Karpas-422 (cell line): ENCODE data around the gene RPS25. TPM values are rescaled to one million over a fixed set of nuclear protein-coding genes. Genes with fewer than 3 reads are reported as not detected.
A peak's percentile ranks its signal among the peaks of the same experiment; 100 is the strongest.
"Not testable (repeated sequence)": the region's sequence is repeated elsewhere in the genome, so short reads cannot be mapped to it uniquely, and the experiment has no call there.

ENCODE experiments used
- DNase-seq: peaks from one replicate; pipeline ENCODE4 v3.0.0-alpha.2; 2015
- H2AFZ ChIP-seq: fragments of 200-600 bp; sonication (generic); 2 replicates; pipeline ENCODE4 v1.6.1; 2014; ENCODE audit warnings: antibody characterized with exemption, low read length, mixed read lengths
- H3K27ac ChIP-seq: fragments of 200-600 bp; sonication (generic); 2 replicates; pipeline ENCODE4 v1.5.1; 2014; ENCODE audit warnings: mild to moderate bottlenecking, low read length, moderate library complexity
- H3K27me3 ChIP-seq: fragments of 200-600 bp; sonication (generic); 2 replicates; pipeline ENCODE4 v1.6.1; 2014; ENCODE audit warnings: low read length, mixed read lengths
- H3K36me3 ChIP-seq: fragments of 200-600 bp; sonication (generic); 2 replicates; pipeline ENCODE4 v1.6.1; 2014; ENCODE audit warnings: low read length, mixed read lengths; ENCODE audit not compliant: insufficient read depth
- H3K4me1 ChIP-seq: fragments of 200-600 bp; sonication (generic); 2 replicates; pipeline ENCODE4 v1.6.1; 2014; ENCODE audit warnings: mild to moderate bottlenecking, low read length, mixed read lengths
- H3K4me2 ChIP-seq: fragments of 200-600 bp; sonication (generic); 2 replicates; pipeline ENCODE4 v1.6.1; 2014; ENCODE audit warnings: low read length, low read depth, mild to moderate bottlenecking; ENCODE audit not compliant: poor library complexity, severe bottlenecking
- H3K4me3 ChIP-seq: fragments of 200-600 bp; sonication (generic); 2 replicates; pipeline ENCODE4 v1.5.1; 2014; ENCODE audit warnings: mild to moderate bottlenecking, antibody characterized with exemption, low read length, mixed read lengths
- H3K79me2 ChIP-seq: fragments of 200-600 bp; sonication (generic); 2 replicates; pipeline ENCODE4 v1.6.1; 2014; ENCODE audit warnings: mild to moderate bottlenecking, low read length, mixed read lengths
- H3K9ac ChIP-seq: fragments of 200-600 bp; sonication (generic); 2 replicates; pipeline ENCODE4 v1.6.0; 2014; ENCODE audit warnings: low read length
- H3K9me2 ChIP-seq: fragments of 200-600 bp; sonication (generic), shearing (Covaris generic); replicated peaks from 2 replicates; pipeline ENCODE4 v1.6.0; 2014; ENCODE audit warnings: mild to moderate bottlenecking, low read length, moderate library complexity; ENCODE audit not compliant: insufficient read depth
- H3K9me3 ChIP-seq: fragments of 300-700, 200-600 bp; sonication (generic); 2 replicates; pipeline ENCODE4 v1.6.1; 2014; ENCODE audit warnings: low read length, mixed read lengths
- H4K20me1 ChIP-seq: fragments of 200-600 bp; sonication (generic); 2 replicates; pipeline ENCODE4 v1.6.1; 2014; ENCODE audit warnings: mild to moderate bottlenecking, antibody characterized with exemption, low read length, low read depth; ENCODE audit not compliant: insufficient read depth
- total RNA-seq: library from RNA; depleted of rRNA; stranded (reverse); fragments of >200 nt; shearing (Covaris generic); gene quantifications from 2 replicates; pipeline ENCODE4 v1.2.3, GENCODE V29; 2014; ENCODE audit warnings: low replicate concordance

The RPS25 gene
- total RNA-seq, 1 experiment from 2014 or later, result 547 TPM

GRCh38 chr11:119017377-119017776, 766 bp downstream of the RPS25 start:
- H3K27ac ChIP-seq, result peak overlapping the region; percentile 86
- not testable (repeated sequence) for H4K20me1 ChIP-seq, H2AFZ ChIP-seq, H3K27me3 ChIP-seq, H3K9me3 ChIP-seq, DNase-seq, H3K9me2 ChIP-seq
- peaks cover 33% of the 10 kb centered on the region for H3K36me3 ChIP-seq
- peaks cover 18% of the 10 kb centered on the region for H3K4me1 ChIP-seq
- H3K4me3 ChIP-seq, result peak overlapping the region; percentile 91
- peak overlapping the region; percentile 96 for H3K9ac ChIP-seq
- H3K79me2 ChIP-seq, result peaks cover 48% of the 10 kb centered on the region
- H3K4me2 ChIP-seq, result peak overlapping the region; percentile 82

- peaks cover 43% of the 10 kb centered on the region for H3K79me2 ChIP-seq
- no peaks in the 10 kb centered on the region; the same call in 1 of the 2 replicates for H4K20me1 ChIP-seq
- H3K27me3 ChIP-seq, result no peaks in the 10 kb centered on the region
- H3K4me3 ChIP-seq, result peak overlapping the region; percentile 91
- no peak overlapping the region for H3K9ac ChIP-seq
- DNase-seq, result no peak
- no peaks in the 10 kb centered on the region for H3K9me3 ChIP-seq
- H3K27ac ChIP-seq, result peak overlapping the region; percentile 86; the same call in 1 of the 2 replicates
- peaks cover 18% of the 10 kb centered on the region for H3K4me1 ChIP-seq
- peak overlapping the region; percentile 82 for H3K4me2 ChIP-seq
- H3K9me2 ChIP-seq, result no peaks in the 10 kb centered on the region
- H2AFZ ChIP-seq, result no peak overlapping the region
- peaks cover 33% of the 10 kb centered on the region for H3K36me3 ChIP-seq
Measured at GRCh38 chr11:119016216-119017009, 1.7 kb downstream of the RPS25 start.

- H3K36me3 ChIP-seq, result peaks cover 33% of the 10 kb centered on the region
- H3K9ac ChIP-seq, result no peak overlapping the region
- H3K27ac ChIP-seq, result no peak overlapping the region
- H3K4me3 ChIP-seq, result no peak overlapping the region
- DNase-seq, result no peak
- no peaks in the 10 kb centered on the region for H3K27me3 ChIP-seq
- no peaks in the 10 kb centered on the region; the same call in 1 of the 2 replicates for H4K20me1 ChIP-seq
- H3K9me2 ChIP-seq, result no peaks in the 10 kb centered on the region
- H3K9me3 ChIP-seq, result no peaks in the 10 kb centered on the region
- H3K4me2 ChIP-seq, result no peak overlapping the region
- no peak overlapping the region for H2AFZ ChIP-seq
- H3K79me2 ChIP-seq, result peaks cover 36% of the 10 kb centered on the region
- H3K4me1 ChIP-seq, result peaks cover 15% of the 10 kb centered on the region
Measured at GRCh38 chr11:119015054-119015611, 3.0 kb downstream of the RPS25 start.

GRCh38 chr11:119014209-119014924, 3.8 kb downstream of the RPS25 start:
- Histone ChIP-seq H3K9me3 (no peaks in the 10 kb centered on the region), H3K79me2 (peaks cover 28% of the 10 kb centered on the region), H2AFZ (no peak overlapping the region), H4K20me1 (no peaks in the 10 kb centered on the region; the same call in 1 of the 2 replicates), H3K27me3 (no peaks in the 10 kb centered on the region), H3K4me2 (no peak overlapping the region), H3K9me2 (no peaks in the 10 kb centered on the region), H3K4me3 (no peak overlapping the region), H3K9ac (no peak overlapping the region), H3K27ac (no peak overlapping the region), H3K36me3 (peaks cover 33% of the 10 kb centered on the region), H3K4me1 (peaks cover 9% of the 10 kb centered on the region)
- no peak for DNase-seq

- Histone ChIP-seq H4K20me1 (no peaks in the 10 kb centered on the region), H2AFZ (no peak overlapping the region), H3K9ac (no peak overlapping the region), H3K9me3 (no peaks in the 10 kb centered on the region), H3K4me3 (no peak overlapping the region), H3K9me2 (no peaks in the 10 kb centered on the region), H3K79me2 (peaks cover 17% of the 10 kb centered on the region), H3K27me3 (no peaks in the 10 kb centered on the region), H3K36me3 (peaks cover 33% of the 10 kb centered on the region), H3K4me1 (peaks cover 9% of the 10 kb centered on the region), H3K27ac (no peak overlapping the region), H3K4me2 (no peak overlapping the region)
- no peak for DNase-seq
Measured at GRCh38 chr11:119012629-119013170, 5.4 kb downstream of the RPS25 start.

GRCh38 chr11:119011476-119012053, 6.6 kb downstream of the RPS25 start:
- Histone ChIP-seq H3K4me3 (no peak overlapping the region), H3K4me2 (no peak overlapping the region), H3K9ac (no peak overlapping the region), H3K4me1 (peaks cover 2% of the 10 kb centered on the region), H3K27me3 (no peaks in the 10 kb centered on the region), H4K20me1 (no peaks in the 10 kb centered on the region), H2AFZ (no peak overlapping the region), H3K9me2 (no peaks in the 10 kb centered on the region), H3K36me3 (peaks cover 27% of the 10 kb centered on the region), H3K79me2 (peaks cover 6% of the 10 kb centered on the region), H3K9me3 (no peaks in the 10 kb centered on the region), H3K27ac (no peak overlapping the region)
- DNase-seq, result no peak

- no peak overlapping the region for H3K27ac ChIP-seq
- no peaks in the 10 kb centered on the region for H3K79me2 ChIP-seq
- H3K36me3 ChIP-seq, result no peaks in the 10 kb centered on the region
- H3K9ac ChIP-seq, result no peak overlapping the region
- no peaks in the 10 kb centered on the region for H3K9me2 ChIP-seq
- no peaks in the 10 kb centered on the region for H3K4me1 ChIP-seq
- no peak for DNase-seq
- H3K4me3 ChIP-seq, result no peak overlapping the region
- no peaks in the 10 kb centered on the region for H3K27me3 ChIP-seq
- no peak overlapping the region for H2AFZ ChIP-seq
- no peaks in the 10 kb centered on the region for H4K20me1 ChIP-seq
- H3K4me2 ChIP-seq, result no peak overlapping the region
- H3K9me3 ChIP-seq, result no peaks in the 10 kb centered on the region
Measured at GRCh38 chr11:119006656-119007055, 11.5 kb downstream of the RPS25 start.
